ENCODE measurements around the gene MBNL1. TPM values are rescaled to one million over a fixed set of nuclear protein-coding genes. Genes with fewer than 3 reads are reported as not detected.

The MBNL1 gene
- total RNA-seq, 4 donors from 2014 or later: 413 to 774 (median 604) TPM

GRCh38 chr3:152359385-152360248 is 90.9 kb downstream of the MBNL1 start:
- TF ChIP-seq CTCF (IDR thresholded peaks at IDR 0.05; ENCODE audit: low read depth): no peak

- TF ChIP-seq CTCF (IDR thresholded peaks at IDR 0.05; ENCODE audit: low read depth): no peak
Observed at GRCh38 chr3:152360302-152360701, 91.6 kb downstream of the MBNL1 start.

- TF ChIP-seq CTCF (IDR thresholded peaks at IDR 0.05; ENCODE audit: low read depth): no peak
Observed at GRCh38 chr3:152360966-152361365, 92.2 kb downstream of the MBNL1 start.

- no peak for TF ChIP-seq CTCF (IDR thresholded peaks at IDR 0.05; ENCODE audit: low read depth)
Observed at GRCh38 chr3:152362086-152362485, 93.4 kb downstream of the MBNL1 start.

GRCh38 chr3:152364237-152364636 is 95.5 kb downstream of the MBNL1 start:
- no peak for TF ChIP-seq CTCF (IDR thresholded peaks at IDR 0.05; ENCODE audit: low read depth)

- TF ChIP-seq CTCF (IDR thresholded peaks at IDR 0.05; ENCODE audit: low read depth): no peak
Observed at GRCh38 chr3:152365126-152365525, 96.4 kb downstream of the MBNL1 start.

- TF ChIP-seq CTCF (IDR thresholded peaks at IDR 0.05; ENCODE audit: low read depth): no peak
Observed at GRCh38 chr3:152365766-152366593, 97.3 kb downstream of the MBNL1 start.
